Ascending aorta (tissue), 2 donors: Measurements from ENCODE around the gene FHAD1. TPM values are rescaled to one million over a fixed set of nuclear protein-coding genes. Genes with fewer than 3 reads are reported as not detected.

Source experiments
- DNase-seq, 2 donors: peaks; one replicate each; pipeline ENCODE4 v3.0.0-alpha.2; 2019; ENCODE audit warnings: low spot score in 2 of 2
- H3K27ac ChIP-seq, 2 donors: fragments of 200-600 bp; sonication (generic); one replicate each; pipeline ENCODE4 v1.5.1; 2016 to 2017; ENCODE audit warnings: mild to moderate bottlenecking in 1 of 2
- H3K27me3 ChIP-seq: fragments of 200-600 bp; sonication (generic); one replicate; pipeline ENCODE4 v1.5.1; 2017
- H3K36me3 ChIP-seq, 2 donors: fragments of 200-600 bp; sonication (generic); one replicate each; pipeline ENCODE4 v1.5.1; 2016
- H3K4me1 ChIP-seq, 2 donors: fragments of 200-600 bp; sonication (generic); one replicate each; pipeline ENCODE4 v1.5.1; 2016 to 2017; ENCODE audit warnings: mild to moderate bottlenecking in 1 of 2
- H3K4me3 ChIP-seq, 2 donors: fragments of 200-600 bp; sonication (generic); one replicate each; pipeline ENCODE4 v1.5.1; 2016 to 2017; ENCODE audit warnings: mild to moderate bottlenecking in 1 of 2
- H3K9me3 ChIP-seq, 2 donors: fragments of 200-600 bp; sonication (generic); one replicate each; pipeline ENCODE4 v1.5.1; 2016
- CTCF ChIP-seq, 3 experiments: fragments of 200-600 bp in 2 of 3; fragments of 450-650 bp in 1 of 3; sonication (generic) in 2 of 3; IDR thresholded peaks; one replicate each; pipeline ENCODE4 v1.5.1; 2016 to 2019; ENCODE audit warnings: antibody characterized with exemption in 3 of 3, mild to moderate bottlenecking in 1 of 3, moderate library complexity in 1 of 3
- intact Hi-C: fragments of 100-400 bp; cut with DNase I; formaldehyde crosslinking; loops from one replicate; pipeline ENCODE4 v1.15.1; 2023
- total RNA-seq: library from RNA; depleted of rRNA; stranded (reverse); fragments of >200 nt; gene quantifications from one replicate; pipeline ENCODE4 v1.1.0, GENCODE V29; 2016

The FHAD1 gene
- total RNA-seq, 1 donor from 2014 or later: not detected

GRCh38 chr1:15213341-15213821 is 33.6 kb upstream of the FHAD1 start:
- no peak for TF ChIP-seq CTCF (IDR thresholded peaks at IDR 0.05)
- no peaks in the 10 kb centered on the region for H3K36me3 ChIP-seq
- H3K27ac ChIP-seq: peak overlapping the region; percentile 60 to 71
- no peak overlapping the region for H3K4me3 ChIP-seq
- intact Hi-C loops: no loop called here
- peaks cover 30 to 49% of the 10 kb centered on the region in 2 donors for H3K4me1 ChIP-seq
- no peak for DNase-seq
- H3K9me3 ChIP-seq: no peaks in the 10 kb centered on the region
- no peaks in the 10 kb centered on the region for H3K27me3 ChIP-seq

GRCh38 chr1:15214527-15214926 is 32.5 kb upstream of the FHAD1 start:
- no peaks in the 10 kb centered on the region for H3K27me3 ChIP-seq
- no peak overlapping the region for H3K4me3 ChIP-seq
- H3K9me3 ChIP-seq: no peaks in the 10 kb centered on the region
- peak overlapping the region; percentile 60 to 71 for H3K27ac ChIP-seq
- DNase-seq: no peak
- TF ChIP-seq CTCF (IDR thresholded peaks at IDR 0.05): no peak
- peaks cover 29 to 45% of the 10 kb centered on the region in 2 donors for H3K4me1 ChIP-seq
- H3K36me3 ChIP-seq: peaks cover 0 to 1% of the 10 kb centered on the region in 2 donors
- intact Hi-C loops: no loop called here

- peaks cover 23 to 40% of the 10 kb centered on the region in 2 donors for H3K4me1 ChIP-seq
- peaks cover 0 to 3% of the 10 kb centered on the region in 2 donors for H3K36me3 ChIP-seq
- TF ChIP-seq CTCF (IDR thresholded peaks at IDR 0.05): no peak
- no peak for DNase-seq
- intact Hi-C loops: no loop called here
- no peak overlapping the region for H3K4me3 ChIP-seq
- no peaks in the 10 kb centered on the region for H3K9me3 ChIP-seq
- H3K27me3 ChIP-seq: no peaks in the 10 kb centered on the region
- H3K27ac ChIP-seq: peak overlapping the region; percentile 60 to 71
These were observed 31.9 kb upstream of the FHAD1 start for GRCh38 chr1:15215116-15215515.

GRCh38 chr1:15217654-15218053 is 29.4 kb upstream of the FHAD1 start:
- Histone ChIP-seq H3K36me3 (peaks cover 0 to 3% of the 10 kb centered on the region in 2 donors), H3K4me3 (no peak overlapping the region), H3K9me3 (no peaks in the 10 kb centered on the region), H3K4me1 (peaks cover 14 to 19% of the 10 kb centered on the region in 2 donors), H3K27ac (no peak overlapping the region), H3K27me3 (no peaks in the 10 kb centered on the region)
- intact Hi-C loops: no loop called here
- TF ChIP-seq CTCF (IDR thresholded peaks at IDR 0.05): no peak
- DNase-seq: no peak

GRCh38 chr1:15218287-15219279 is 28.4 kb upstream of the FHAD1 start:
- no peak for DNase-seq
- Histone ChIP-seq H3K9me3 (no peaks in the 10 kb centered on the region), H3K4me1 (peaks cover 10 to 11% of the 10 kb centered on the region in 2 donors), H3K27me3 (no peaks in the 10 kb centered on the region), H3K4me3 (no peak overlapping the region), H3K36me3 (peaks cover 0 to 3% of the 10 kb centered on the region in 2 donors), H3K27ac (no peak overlapping the region)
- TF ChIP-seq CTCF (IDR thresholded peaks at IDR 0.05): no peak
- intact Hi-C loops: no loop called here
